Hematopoietic multipotent progenitor cell (in vitro differentiated cells): ENCODE results near the gene KSR1. TPM values are rescaled to one million over a fixed set of nuclear protein-coding genes. Genes with fewer than 3 reads are reported as not detected.
A peak's percentile ranks its signal among the peaks of the same experiment; 100 is the strongest.

ENCODE experiments used
- DNase-seq, 3 donors: peaks; one replicate each; pipeline ENCODE4 v3.0.0-alpha.2; 2011 to 2015; ENCODE audit warnings: low read depth in 2 of 3, low spot score in 2 of 3
- total RNA-seq: library from RNA; depleted of rRNA; stranded (reverse); fragments of >200 nt; gene quantifications from one replicate; pipeline ENCODE4 v1.2.3, GENCODE V29; 2012

KSR1 gene
- total RNA-seq, 1 donor = 43.1 TPM

DNA sequence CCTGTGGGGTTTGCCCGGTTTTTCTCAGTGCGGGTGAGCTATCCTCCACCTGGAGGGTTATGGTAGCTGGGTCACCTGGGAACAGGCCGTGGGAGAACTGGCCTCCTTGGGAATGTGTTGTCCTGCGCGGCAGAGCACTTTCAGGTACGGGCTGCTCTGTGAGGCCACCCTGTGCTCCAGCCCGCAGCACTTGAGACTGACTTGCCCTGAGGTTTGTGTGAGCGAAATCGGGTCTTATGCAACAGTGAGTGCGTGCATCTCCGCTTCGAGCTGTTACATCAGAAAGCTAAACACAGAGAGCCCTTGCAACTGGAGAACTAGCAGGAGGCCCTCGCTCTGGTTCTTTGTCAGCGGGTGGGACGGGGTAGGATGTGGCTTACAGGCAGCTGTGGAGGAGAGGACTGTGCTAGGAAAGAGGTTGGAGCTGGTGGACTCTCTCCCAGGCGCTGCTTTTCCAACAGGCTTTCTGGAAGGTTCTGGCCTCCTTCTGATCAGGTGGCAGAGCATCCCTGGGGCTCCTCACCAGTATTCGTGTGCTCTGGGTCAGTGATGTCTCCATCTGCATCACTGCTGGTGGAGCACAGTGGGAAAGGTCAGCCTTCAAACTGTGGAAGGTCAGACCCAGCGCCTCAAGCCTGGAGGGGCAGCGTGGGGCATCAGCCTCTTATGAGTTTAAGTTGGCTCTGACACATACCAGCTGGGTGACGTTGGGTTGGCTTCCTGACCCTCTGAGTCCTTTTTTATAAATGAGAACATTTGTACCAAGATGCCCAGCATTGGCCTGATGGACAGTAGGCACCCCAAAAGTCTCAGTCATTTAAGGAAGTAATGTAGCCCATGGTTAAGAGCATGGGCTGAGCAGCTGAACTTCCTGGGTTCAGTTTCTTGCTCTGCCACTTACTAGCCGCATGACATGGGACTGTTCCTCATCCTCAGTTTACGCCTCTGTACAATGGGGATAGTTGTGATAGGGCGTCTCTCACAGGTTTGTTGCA is 76.3 kb downstream of the KSR1 start:
- peak in 2 of 3 donors; percentile 61 to 79 for DNase-seq

DNA sequence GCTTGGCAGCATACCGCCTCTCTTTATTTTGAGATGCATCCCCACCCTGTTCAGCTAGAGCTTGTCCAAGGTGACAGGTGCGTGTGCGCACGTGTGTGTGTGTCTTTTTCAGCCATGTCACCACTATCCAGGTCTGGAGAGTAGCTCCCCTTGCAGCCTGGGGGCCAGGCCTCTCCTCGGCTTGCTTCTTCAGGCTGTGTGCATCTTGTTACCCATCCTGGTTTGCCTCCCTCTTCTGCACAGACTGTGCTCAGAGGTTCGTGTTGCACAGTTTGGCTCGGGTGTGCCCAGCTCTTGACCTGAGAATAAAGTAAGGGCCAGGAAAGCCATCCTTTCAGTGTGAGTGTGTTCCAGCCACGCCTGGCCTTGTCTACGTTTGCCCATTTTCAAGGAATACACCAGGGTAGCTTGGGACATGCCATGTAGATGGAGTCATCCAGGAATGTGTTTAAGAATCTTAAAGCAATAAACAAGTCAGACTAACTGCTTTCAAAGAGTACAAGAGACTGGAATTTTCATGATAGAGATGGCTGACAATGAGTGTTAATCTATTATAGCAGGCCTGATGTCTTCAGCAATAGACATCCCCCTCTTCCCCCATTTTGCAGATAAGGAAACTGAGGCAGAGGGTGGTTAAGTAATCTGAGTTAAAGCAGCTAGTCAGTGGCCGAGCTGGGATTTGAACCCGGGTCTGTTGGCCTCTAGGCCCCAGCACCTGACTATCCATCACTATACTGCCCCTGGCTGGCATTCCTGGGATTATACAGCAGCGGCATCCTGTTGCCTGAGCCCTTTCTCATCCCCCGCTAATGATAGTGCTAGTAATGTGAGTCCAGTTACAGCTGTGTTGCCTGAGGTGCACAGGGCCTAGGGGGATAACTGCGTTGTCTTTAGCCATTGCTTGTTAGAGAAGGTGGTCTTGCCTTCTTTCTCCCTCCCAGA is 77.9 kb downstream of the KSR1 start:
- no peak for DNase-seq

DNA sequence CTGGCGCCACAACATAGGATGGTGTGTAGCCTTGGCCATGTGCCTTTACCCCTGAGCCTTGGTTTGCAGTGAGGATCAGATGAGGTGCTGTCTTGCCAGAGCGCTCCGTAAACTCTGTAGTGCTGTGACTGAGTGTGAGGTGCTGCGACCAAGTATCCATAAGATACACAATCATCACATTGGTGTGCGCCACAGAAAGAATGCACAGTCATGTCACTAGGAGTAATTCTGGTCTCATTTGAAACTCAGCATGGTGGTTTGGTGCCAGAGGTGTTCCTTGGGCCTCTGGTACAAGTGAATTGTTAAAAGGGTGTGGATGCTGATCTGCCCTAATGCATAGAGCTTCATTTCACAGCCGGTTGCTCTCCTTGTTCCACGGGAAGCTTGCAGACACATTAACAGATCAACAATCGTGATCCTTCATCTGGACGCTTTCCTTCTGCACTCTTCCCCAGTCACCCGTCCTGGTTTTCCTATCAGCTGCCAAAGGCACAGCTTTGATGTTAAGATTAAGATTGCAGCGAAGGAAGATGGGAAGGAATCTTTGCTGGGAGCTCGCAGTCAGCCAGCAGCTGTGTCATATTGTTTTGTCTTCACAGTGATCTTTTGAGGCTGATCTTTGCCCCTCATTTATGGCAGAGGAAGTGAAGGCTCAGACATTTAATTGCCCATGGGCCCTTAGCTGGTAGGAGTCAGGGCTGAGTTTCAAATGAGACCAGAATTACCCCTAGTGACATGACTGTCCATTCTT is 79.1 kb downstream of the KSR1 start:
- no peak for DNase-seq

DNA sequence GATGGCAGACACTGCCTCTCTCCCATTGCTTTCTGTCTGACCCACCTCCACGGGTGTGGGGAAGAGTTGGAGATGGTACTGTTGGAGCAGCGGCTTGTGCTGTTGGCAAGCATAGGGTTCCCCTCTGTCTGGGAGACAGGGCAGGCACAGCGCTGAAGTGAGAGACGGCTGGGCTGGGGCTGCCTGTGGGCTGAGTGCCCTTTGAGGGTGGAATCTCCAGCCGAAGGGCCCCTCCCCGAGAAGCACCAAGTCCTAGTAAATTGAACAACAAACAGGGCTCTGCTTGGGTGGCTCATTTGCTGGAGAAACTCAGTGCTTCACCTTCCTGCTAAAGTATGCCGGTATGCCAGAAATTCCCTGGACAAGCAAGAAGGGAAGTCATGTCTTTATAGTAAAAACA is 79.7 kb downstream of the KSR1 start:
- no peak for DNase-seq

DNA sequence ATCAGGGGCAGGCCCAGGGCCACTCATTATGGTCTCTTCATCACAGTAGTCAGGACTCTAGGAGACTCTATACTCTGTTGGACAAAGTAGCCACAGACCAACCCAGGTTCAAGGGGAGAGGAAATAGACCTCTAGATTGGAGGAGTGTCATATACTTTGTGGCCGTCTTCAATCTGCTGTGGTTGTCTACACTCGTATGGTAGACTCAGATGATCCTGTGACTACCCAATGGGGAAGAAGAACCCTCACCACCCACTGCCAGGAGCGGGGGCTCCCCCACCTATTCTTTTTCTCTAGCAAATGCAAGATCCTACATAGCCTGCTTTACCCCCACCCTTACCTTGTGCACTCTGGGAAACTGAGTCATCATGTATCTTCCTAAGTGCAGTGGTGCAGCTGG is 80.5 kb downstream of the KSR1 start:
- DNase-seq = no peak

DNA sequence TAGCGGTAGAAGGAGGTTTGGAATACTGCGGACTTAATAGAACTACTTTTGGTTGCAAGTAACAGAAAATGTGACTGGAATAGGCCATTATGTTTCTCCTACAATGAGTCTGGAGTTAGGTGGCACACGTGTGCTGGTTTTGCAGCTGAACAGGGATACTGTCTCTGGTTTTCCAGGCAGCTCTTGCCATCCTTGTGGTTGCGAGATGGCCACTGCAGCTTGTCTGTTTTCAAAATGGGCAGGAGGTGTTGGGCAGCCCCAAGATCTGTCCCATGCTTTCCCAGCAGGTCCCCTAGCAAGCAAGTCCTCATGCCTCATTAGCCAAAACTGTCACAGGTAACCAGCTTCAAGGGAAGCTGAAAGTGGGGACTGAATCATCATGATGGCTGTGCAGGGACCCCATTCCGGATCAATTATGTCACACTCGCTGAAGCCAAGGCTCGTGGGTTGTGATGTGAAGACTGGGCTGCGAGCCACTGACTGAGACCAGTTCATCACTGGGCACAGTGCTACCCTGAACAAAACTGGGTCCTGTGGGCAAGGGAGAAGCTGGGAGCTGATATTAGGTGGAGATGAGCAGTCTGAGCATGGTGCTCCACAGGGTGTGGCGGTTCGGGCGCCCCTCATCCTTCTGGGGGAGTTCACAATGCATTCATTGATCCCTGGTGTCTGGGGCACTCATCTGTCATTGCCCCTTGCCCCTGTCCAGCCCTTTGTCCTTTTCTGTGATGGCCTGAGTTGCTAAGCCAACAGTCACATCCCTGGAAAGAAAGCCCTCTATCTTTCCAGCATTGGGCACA is 82.1 kb downstream of the KSR1 start:
- DNase-seq = no peak

DNA sequence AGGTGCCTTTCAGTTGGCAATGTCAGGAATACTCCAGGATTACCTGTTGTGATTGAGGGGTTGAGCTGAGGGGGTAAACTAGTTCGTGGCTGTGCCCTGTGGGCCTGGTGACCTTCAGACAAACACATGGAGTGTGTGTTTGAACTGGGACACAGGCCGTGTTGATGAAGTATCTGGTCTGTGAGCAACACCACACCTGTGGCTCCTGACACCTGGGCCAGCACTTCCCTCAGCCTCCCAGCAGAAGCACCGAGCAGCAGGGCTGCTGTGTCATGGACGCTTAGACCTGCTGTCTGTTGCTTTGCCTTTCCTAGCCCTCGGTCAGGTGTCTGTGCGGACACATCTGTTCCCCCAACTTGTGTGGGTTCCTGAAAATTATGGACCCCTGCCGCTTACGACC is 82.9 kb downstream of the KSR1 start:
- no peak for DNase-seq

DNA sequence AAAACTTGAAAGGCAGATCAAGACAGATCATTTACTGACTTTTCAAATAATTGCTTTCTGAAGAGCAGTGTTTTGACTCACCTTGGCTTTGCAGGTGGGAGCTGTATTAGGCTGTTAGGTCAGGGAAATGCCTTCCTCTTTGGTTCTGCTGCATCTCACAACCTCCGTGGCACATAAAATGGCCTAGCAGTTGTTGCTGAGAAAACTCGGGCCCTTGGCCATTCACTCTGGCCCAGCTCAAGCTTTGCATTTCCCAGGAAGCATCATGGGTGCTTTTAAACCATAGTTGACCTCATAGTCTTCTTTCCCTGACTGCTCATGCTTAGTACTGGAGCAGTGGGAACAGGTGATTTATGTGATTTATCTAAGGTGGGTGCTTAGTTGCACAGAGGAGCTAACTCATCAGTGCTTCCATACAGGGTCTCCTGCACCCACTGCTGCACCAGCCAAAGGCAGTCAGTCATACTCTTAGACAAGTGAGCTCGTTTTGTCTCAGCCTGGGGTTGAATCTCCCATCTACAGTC is 83.6 kb downstream of the KSR1 start:
- DNase-seq = no peak

DNA sequence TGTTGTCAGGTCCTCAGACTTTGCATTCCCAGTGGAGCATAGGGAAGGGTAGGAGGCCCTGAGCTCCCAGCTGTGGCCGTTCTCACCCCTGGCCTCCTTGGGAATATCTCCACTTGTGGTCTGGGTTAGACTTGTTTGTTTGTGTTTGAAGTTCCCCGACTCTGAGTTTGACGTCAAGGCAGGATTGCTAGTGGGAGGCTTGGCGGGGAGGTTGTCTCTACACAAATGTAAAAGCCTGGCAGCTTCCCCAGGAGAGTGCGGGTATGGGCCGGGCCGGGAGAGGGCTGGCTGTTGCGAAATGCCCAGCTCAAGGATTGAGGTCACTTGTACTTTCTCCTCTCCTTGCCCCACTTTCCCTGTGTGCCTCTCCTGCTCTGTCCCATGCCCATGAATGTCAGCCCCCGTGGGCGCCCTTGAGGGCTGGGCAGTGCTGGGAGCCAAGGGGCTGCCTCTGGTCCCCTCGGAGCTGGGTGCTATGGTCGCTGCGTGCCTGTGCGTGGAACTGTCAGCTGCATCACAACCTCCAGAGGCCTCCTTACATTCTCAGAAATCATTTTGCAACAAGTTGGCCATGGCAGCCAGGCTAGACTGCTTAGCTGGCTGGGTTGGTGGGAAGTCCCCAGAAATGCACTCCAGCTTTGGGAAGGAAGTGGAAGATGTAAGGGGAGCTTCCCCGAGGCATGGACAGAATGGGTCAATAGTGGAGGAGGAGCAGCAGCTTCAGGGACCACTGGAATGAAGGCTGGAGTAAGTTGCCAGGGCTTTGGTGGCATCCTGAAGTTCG is 84.3 kb downstream of the KSR1 start:
- no peak for DNase-seq

DNA sequence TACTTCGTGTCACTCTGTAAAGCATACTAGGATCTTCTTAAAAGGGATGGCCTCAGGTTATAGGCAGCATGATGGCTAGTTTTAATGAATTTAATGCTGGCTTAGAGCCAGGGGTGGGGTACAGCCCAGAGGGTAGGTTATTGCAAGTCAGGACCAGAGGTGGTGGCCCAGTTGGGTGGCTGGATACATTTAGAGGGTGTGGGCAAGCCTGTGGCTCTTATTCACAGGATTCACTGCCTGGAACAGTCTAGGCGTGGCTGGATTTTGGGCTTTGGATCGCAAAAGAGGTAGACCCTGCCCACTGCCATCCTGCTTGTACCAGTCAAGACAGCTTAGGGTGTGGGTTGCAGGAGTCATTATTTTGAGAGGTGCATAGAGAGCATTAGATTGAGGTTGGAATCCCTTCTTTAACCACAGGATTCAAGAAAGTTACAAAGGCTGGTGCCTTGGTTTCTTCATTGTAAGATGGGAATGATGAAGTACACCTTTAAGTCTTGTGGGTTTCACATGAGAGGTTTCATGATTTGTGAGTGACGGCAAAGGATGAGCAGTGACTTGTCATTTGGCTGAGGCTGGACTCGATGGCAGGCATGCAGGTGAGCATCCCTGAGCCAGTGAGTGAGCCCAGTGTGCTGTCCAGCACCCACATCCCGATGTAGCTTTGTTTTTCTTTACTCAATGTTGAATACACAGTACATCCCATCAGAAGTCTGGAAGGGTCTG is 85.2 kb downstream of the KSR1 start:
- DNase-seq = no peak

DNA sequence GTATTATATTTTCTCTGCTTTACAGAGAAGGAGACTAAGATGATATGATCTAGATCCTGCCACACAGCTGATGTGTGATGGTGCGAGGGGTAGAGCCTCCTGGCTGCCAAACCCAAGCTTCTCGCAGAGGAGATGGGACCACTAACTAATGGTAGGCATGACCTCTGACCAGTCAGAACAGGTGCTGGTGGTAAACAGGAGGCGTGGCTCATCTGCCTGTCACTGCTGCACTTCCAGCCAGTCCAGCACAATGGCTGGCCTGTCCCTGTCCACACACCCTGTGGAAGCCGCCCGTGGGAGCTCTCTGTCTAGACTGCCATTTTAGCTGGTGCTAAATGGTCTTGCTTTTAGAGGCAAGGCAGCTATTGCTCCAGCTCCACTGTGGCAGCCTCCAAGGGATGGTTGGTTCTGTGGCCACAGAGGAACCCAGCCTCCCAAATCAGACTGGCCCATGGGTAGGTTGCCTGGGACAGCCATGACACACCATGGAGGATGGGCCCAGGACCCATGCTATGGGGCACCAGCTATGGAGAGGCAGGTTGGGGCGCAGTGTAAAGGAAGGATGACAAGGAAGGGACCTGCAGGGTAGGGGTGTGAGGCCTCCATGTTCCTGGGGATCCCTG is 86.7 kb downstream of the KSR1 start:
- DNase-seq = no peak

DNA sequence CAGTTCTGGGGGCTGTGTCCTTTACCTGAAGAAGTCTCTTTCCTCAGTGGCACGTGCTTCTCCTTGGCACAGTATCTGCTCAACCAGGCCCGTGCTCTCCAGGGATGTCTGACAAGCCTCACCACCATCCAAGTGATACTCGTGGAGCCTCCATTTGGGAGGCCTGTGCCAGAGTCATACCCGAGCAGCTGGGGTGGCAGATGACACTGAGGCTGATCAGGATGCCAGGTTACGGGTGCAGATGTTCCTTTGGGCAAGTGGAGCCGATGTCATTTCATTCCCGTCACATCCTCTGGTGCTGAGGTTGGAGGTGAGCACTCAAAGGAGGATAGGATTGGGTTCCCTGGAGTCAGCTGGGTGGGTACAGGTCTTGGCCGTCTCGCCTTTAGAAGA is 87.2 kb downstream of the KSR1 start:
- DNase-seq = no peak

DNA sequence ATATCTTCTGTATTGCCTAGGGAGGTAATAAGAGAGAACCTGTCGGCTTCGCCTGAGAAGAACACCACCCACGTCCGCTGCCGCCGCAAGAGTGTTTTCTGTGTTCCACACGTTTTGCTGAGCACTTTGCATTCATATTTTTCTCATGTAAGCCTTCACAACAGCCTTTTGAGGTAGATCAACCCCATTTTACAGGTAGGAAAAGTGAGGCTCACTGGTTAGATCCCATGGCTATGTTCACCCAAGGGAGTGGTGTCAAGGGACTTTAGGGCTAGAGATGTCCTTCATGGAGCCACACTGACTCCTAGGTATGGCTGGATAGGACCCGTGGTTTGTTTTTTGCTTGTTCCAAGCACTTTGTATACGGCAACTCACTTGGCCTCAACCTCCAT is 87.7 kb downstream of the KSR1 start:
- DNase-seq = no peak

DNA sequence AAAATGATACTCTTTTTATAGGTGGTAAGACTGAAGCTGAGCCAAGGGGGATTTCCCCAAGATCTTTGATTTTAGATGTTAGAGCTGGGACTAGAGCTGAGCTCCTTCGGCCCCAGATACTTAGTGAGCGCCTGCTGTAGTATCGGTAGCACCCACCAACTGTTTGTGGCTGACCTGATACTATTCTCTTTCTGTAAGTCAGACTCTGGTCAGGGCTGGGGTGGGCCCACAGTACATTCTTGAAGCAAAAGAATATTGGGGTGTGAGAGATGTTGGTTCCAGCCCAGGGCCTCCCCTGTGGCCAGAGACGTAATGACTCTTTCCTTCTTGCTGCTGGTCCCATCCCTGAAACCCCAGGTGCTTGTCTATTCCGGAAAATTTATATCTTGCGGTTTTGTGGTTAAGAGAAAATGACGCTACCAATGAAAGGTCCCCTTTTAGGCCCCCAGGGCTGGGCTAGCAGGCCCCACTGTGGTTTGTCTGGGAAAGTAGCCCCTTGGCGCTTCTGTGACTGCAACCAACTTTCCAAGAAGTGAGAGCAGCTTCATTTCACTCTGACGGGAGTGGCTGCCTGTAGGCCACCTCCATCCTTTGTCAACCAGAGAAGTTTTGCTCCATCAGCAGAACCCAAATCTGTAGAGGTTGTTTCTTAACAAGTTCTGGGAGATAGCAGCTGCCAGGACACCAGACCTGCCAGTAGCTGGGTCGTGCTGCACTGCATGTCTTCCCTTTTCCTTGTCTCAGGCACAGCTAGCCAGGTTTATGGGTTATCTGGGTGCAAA is 88.3 kb downstream of the KSR1 start:
- DNase-seq = peak in 2 of 3 donors; percentile 92 to 97

DNA sequence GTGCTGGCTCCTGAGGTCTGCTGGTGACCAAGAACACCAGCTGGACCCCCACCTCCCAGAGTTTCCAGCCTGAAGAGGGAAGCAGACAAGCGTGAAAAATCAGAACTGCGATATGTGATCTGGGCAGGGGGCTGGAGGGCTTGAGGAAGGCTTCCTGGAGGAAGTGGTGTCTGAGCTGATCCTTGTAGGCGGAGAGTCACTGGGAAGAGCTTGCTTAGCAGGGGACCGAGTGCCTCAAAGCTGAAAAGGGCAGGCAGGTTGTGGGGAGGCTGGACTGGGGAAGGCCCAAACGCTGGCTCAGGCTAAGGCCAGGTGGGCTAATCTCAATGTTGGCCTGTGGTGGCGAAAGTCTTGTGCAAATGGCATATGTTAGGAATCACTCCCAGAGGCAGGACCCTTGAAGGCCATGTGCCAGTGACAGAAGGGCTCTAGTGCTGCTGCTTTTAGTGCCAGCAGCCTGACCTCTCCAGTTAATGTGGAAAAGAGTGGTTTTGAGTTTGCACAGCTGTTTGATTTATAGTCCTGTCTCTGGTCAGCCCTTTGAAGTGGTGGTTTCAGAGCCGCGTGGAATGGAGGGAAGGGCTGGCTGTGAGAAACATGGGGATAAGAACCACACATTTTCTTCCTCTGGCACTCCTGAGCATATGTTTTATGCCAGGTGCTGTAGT is 89.4 kb downstream of the KSR1 start:
- no peak for DNase-seq

DNA sequence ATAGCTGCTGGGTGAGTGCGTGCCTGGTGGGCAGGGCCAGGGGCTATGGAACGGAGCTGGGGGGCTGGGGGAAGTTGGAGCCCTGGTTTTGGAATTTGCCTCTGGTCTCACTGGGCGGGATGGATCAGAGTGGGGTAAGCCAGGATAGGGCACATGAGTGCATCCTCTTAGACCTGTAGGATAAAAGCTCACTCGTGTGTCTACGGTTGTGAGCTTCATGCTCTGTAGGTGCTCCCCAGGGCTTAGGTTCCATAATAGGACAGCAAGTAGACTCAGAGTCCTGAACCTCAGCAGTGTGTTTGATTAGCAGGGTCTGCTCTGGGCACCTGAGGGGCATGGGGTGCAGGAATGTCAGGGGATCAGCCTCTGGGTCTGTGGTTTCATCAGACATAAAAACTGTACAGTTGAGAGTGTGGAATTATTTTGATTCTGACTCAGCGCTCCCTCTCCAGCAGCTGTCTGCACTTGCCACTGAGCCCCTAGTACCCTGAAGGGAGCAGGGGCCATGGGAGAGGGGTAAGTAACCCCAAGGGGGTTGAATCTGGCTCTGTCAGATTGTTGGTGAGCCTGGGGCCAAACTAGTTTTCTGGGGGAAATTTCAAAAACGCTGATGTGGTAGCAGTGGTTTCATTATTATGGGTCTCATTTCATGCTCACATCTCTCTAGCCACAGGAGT is 90.5 kb downstream of the KSR1 start:
- no peak for DNase-seq
